Measurements from ENCODE around the gene SLC35F3. TPM values are rescaled to one million over a fixed set of nuclear protein-coding genes. Genes with fewer than 3 reads are reported as not detected.
A peak's percentile ranks its signal among the peaks of the same experiment; 100 is the strongest.

The SLC35F3 gene
- total and polyA plus RNA-seq, 9 of the 15 experiments (the other 6 are each of a cell fraction or from before 2014, with no cell fraction given): 0.04 to 0.07 (median 0.04) TPM; not detected in 6

GRCh38 chr1:233972951-233973635 lies 68.6 kb downstream of the SLC35F3 start (continued):
- TF ChIP-seq ZNF398 (CRISPR knock-in tag; IDR thresholded peaks at IDR 0.05) (no peak), ZNF121 (CRISPR knock-in tag; conservative IDR thresholded peaks at IDR 0.05) (no peak), IFI16 (CRISPR knock-in tag; IDR thresholded peaks at IDR 0.05) (no peak), NCOA6 (IDR thresholded peaks at IDR 0.05) (peak; percentile 35; the same call in 1 of the 2 replicates), TAL1 (IDR thresholded peaks at IDR 0.05) (no peak; the same call in 1 of the 2 replicates), CREBBP (IDR thresholded peaks at IDR 0.05; ENCODE audit: low read depth, low read length) (no peak), TBL1XR1 (IDR thresholded peaks at IDR 0.05; ENCODE audit: low read length in 2 of 2) (0 out of 4 replicates have a peak, but pooled peaks of 1 of the 2 experiments have one; percentile 59), RBM39 (optimal IDR thresholded peaks at IDR 0.05; ENCODE audit: low read depth, low read length) (no peak), GTF2E2 (tag; IDR thresholded peaks at IDR 0.05) (no peak), PHF21A (IDR thresholded peaks at IDR 0.05; ENCODE audit: borderline replicate concordance, low read depth) (no peak), CHD1 (IDR thresholded peaks at IDR 0.05; ENCODE audit: low read length) (no peak), PHB2 (IDR thresholded peaks at IDR 0.05; ENCODE audit: low read depth) (no peak), E4F1 (CRISPR knock-in tag; IDR thresholded peaks at IDR 0.05; ENCODE audit: borderline replicate concordance) (0 out of 2 replicates have a peak, but pooled peaks have one; percentile 21), CBX2 (IDR thresholded peaks at IDR 0.05; ENCODE audit: insufficient read depth, low read length, poor library complexity, severe bottlenecking) (no peak), PCBP2 (IDR thresholded peaks at IDR 0.05; ENCODE audit: low read depth, low read length, poor library complexity, severe bottlenecking) (no peak), ZBTB8A (IDR thresholded peaks at IDR 0.05; ENCODE audit: partially characterized antibody) (no peak), NR2C1 (IDR thresholded peaks at IDR 0.05) (peak; percentile 45; the same call in 1 of the 2 replicates), NR2C1 (tag; IDR thresholded peaks at IDR 0.05) (peak; percentile 49), ZFX (CRISPR knock-in tag; IDR thresholded peaks at IDR 0.05) (no peak), NUFIP1 (IDR thresholded peaks at IDR 0.05; ENCODE audit: partially characterized antibody) (no peak), ZKSCAN3 (CRISPR knock-in tag; IDR thresholded peaks at IDR 0.05) (no peak), ZNF644 (tag; IDR thresholded peaks at IDR 0.05; ENCODE audit: low read depth) (peak; percentile 57; the same call in 1 of the 2 replicates)
- TF ChIP-seq, protein P1, sequence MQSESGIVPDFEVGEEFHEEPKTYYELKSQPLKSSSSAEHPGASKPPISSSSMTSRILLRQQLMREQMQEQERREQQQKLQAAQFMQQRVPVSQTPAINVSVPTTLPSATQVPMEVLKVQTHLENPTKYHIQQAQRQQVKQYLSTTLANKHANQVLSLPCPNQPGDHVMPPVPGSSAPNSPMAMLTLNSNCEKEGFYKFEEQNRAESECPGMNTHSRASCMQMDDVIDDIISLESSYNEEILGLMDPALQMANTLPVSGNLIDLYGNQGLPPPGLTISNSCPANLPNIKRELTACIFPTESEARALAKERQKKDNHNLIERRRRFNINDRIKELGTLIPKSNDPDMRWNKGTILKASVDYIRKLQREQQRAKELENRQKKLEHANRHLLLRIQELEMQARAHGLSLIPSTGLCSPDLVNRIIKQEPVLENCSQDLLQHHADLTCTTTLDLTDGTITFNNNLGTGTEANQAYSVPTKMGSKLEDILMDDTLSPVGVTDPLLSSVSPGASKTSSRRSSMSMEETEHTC (IDR thresholded peaks at IDR 0.05): peak; percentile 94

Data from K562 (cell line).